Activated CD4-positive, CD25-positive, alpha-beta regulatory T cell (primary cell): ENCODE results near the gene ZNF710.
"Not testable (repeated sequence)": the region's sequence is repeated elsewhere in the genome, so short reads cannot be mapped to it uniquely, and the experiment has no call there.

Experiments
- DNase-seq, 4 experiments: peaks; one replicate each; lab custom pipeline; 2025; lab: John Stamatoyannopoulos, UW

The ZNF710 gene

DNA sequence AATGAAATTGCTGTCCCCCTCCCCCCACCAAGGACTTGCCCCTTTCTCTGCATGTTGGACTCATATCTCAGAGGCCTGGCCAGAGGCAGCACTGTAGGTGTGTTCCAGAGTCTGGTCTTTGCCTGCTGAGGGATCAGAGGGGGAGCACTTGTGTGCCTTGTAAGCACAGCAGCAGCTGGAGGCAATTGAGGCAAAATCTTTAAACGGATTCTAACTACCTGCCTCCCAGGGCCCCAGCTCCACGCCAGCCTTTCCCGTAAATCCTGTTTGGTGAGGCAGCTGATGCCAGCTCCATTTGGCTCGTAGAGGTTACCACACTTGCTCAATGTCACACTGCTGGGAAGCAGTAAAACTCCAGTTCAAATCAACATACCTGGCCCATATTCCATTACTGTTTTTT is 103.4 kb downstream of the ZNF710 start:
- DNase-seq = no peak

DNA sequence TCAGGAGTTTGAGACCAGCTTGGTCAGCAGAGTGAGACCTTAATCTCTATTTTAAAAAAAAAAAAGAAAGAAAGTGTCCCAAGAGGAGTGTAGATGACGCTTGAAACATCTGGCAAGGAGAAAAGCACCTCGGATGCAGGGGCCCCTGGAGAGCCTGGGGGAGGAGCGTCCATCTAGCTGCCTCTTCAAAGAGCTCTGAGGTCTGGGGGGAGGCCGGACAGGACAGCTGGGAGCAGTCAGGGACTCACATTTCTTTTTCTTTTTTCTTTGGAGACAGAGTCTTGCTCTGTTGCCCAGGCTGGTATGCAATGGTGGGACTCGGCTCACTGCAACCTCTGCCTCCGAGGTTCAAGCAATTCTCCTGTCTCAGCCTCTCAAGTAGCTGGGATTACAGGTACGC is 104.4 kb downstream of the ZNF710 start:
- no peak for DNase-seq

DNA sequence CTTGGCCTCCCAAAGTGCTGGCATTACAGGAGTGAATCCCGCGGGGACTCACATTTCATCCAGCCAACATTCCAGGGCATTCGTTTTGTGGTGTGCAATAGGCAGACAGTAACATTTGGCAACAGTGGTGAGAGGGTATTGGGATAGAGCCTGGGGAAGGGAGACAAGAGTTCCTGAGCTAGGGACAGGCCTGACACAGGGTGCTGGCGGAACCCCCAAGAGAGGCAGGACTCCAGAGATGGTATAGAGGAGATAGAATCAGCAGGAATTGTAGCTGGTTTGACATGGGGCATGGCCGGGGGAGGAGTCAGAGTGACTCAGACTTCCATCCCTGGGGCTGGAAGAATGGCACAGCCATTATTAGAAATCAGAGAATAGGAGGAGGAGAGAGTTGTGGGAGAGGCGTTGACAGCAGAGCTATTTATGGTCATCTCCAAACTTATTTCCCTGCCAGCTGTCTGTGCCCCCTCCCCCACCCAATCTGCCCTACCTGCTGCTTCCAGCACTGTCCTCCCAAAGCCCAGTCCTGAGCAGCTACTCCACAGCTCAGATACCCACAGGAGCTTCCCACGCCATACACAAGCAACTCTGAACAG is 105.5 kb downstream of the ZNF710 start:
- no peak for DNase-seq

DNA sequence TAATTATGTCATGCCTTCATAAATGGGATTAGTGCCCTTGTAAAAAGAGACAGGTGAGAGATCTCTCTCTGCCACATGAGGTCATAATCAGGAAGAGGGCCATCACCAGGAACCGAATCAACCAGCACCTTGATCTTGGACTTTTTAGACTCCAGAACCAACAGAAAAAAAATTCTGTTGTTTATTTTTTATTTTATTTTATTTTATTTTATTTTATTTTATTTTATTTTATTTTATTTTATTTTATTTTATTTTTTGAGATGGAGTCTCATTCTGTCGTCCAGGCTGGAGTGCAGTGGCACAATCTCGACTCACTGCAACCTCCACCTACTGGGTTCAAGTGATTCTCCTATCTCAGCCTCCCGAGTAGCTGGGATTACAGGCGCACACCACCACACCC is 106.9 kb downstream of the ZNF710 start:
- not testable (repeated sequence) for DNase-seq

DNA sequence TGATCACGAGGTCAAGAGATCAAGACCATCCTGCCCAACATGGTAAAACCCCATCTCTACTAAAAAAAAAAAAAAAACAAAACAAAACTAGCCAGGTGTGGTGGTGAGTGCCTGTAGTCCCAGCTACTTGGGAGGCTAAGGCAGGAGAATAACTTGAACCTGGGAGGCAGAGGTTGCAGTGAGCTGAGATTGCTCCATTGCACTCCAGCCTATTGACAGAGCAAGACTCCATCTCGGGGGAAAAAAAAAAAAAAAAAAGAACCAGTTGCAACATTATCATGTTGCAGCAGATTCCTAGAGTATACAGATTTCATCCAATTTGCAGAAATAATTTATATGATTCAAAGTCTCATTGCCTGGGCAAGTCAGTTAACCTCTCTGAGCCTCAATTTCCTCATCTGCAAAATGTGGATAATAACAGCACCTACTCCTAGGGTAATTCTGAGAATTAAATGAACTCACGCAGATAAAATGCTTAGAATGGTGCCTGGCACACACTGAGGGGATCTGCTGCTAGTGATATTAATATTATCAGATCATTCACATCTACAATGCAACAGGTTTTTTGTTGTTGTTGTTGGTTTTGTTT is 108.1 kb downstream of the ZNF710 start:
- not testable (repeated sequence) for DNase-seq

DNA sequence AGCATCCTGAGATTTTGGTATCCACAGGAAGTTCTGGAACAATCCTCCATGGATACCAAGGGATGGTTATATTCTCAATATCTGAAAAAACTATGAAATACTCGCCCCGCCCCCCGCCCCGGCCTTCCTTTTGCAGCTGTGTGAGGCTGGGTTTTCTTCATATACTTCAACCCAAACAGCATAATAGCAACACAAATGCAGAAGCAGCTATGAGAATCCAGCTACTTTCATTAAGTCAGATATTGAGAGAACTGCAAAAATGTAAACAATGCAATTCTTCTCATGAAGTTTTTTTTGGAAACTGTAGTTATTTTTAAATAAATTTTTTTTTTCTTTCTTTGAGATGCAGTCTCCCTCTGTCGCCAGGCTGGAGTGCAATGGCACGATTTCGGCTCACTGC is 112.0 kb downstream of the ZNF710 start:
- no peak for DNase-seq

DNA sequence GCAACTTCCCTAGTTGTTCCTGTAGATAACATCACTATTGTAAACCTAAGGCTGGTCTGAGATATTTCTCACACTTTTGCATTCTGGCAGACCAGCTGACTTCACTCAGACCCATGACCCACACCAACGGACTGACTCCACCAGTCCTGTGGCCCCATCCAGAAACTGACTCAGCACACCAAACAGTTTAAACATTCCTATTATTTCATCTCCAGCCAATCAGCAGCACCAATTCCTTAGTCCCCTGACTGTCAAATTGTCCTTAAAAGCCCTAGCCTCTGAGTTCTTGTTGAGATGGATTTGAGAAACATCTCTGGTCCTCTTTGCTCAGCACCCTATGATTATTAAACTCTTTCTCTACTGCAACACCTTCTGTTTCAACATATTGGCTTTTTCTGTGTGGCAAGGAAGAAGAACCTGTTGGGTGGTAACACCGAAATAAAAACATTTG is 113.4 kb downstream of the ZNF710 start:
- DNase-seq = no peak

DNA sequence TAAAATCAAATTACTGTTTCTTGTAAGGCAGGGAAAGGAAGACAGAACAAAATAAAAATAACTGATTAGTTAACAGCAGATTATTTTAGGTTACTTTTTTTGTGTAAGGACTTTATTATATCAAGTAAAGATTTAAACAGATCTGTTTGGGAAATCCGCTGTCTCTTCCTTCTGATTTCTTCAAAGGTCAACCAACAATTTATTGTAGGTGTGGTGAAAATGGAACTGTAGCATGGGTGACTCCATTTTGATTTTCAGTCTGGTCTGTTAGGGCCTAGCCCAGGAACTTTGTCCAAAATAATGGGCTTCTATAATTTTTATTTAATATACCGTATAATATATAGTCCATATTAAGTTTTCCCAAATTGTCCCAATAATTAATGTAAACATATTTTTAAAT is 114.7 kb downstream of the ZNF710 start:
- no peak for DNase-seq

DNA sequence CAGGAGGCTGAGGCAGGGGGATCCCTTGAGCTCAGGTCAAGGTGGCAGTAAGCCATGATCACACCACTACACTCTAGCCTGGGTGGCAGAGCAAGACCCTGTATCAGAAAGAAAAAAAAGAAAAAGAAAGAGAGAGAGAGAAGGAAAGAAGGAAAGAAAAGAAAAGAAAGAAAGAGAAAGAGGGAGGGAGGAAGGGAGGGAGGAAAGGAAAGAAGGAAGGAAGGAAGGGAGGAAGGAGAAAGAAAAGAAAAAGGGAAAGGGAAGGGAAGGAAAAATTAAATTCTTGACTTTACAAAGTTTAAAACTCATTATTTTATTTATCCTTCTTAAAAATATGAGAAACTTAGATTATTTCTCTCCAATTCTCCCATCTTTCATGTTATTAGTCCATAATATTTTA is 118.2 kb downstream of the ZNF710 start:
- DNase-seq = no peak

DNA sequence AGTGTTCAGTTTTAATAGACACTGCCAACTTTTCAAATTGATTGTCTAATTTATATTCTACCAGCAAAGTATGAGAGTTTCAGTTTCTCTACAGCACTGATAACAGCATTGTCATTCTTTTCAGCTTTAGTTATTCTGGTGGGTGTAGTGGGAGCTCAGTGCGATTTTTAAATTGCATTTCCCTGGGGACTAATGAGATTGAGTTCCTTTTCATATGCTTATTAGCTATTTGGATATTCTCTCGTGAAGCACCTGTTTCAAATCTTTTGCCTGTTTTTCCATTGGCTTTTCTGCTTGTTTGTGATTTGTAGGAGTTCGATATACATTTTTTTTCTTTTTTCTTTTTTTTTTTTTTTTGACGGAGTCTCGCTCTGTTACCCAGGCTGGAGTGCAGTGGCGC is 120.0 kb downstream of the ZNF710 start:
- DNase-seq = no peak

DNA sequence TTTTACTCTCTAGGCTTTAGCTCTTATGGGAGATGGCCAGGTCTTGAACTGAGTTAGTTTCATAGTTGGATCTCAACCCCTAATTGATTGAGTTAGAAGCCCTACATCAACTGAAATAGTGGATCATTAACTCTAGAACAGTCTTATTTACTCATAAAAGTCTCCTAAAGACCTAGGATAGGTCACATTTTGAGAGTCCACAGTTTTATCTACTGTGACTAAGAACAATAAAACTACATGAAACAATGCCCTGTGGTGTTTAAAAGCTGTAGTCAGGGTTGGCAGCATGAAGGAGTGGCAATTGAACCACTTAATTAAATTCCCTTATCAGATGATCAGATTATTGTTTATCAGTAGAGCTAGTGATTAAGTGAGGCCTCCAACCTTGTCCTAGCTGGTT is 123.4 kb downstream of the ZNF710 start:
- DNase-seq = no peak

DNA sequence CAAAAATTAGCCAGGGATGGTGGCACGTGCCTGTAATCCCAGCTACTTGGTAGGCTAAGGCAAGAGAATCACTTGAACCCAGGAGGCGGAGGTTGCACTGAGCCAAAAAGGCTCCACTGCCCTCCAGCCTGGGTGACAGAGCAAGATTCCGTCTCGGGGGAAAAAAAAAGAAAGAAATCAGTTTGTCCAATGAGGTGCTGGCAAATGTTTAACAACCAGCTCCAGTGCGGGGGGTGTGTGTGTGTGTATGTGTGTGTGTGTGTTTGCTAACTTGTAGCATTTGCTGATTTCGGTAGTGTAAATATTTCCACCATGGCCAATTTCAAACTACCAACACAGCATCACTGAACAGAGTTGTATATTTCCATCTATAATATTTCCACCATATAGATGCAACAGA is 124.9 kb downstream of the ZNF710 start:
- DNase-seq = no peak

DNA sequence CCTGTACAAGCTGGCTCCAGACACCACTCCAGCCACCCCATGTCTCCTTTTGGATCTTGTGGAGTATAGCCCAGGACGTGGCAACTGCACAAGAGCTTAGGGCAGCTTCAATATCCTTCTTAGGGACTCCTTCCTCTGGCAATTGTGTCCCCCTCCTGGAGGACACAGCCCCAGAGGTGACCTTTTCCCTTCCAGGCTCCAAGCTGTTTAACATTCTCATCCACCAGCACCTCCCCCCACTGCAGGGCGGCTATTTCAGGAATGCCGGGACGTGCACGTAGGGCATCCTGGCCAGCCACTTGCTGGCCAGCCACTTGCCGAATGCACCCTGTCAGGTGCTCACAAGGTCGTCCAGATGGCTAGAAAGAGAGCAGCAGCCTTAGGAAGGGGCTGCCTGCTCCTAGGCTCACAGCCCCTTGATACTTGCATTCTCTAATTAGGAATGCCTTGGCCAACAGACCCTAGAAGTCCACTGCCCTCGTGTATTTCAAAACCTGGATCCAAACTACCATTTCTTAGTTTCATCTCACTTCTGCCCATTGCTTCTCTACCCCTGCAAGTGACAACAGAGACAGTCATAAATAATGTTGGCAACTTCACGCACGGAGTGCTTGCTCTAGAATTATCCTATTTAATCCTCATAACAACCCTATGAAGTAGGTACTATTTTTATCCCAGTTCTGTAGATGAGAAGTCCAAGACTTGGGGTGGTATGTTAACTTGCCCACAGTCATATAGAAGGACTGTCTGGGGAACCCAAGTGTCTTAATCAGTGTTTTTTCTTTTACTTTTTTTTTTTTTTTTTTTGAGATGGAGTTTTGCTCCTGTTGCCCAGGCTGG is 125.7 kb downstream of the ZNF710 start:
- DNase-seq = no peak

DNA sequence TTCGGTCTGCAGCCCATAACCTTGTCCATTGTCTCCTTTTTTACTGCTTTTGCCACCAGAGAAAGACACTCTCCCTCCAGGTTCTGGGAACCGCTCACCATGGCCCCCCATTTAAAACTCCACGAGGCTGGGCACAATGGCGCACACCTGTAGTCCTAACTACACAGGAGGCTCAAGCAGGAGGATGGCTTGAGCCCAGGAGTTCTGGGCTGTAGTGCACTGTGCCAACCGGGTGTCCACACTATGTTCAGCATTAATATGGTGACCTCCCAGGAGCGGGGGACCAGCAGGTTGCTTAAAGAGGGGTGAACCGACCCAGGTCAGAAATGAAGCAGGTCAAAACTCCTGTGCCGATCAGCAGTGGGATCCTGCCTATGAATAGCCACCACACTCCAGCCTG is 129.2 kb downstream of the ZNF710 start:
- no peak for DNase-seq
